SHP77 treated with DMSO at 0.1 percent for 48 hours (cell line): ENCODE results near the gene GALK1.
A peak's percentile ranks its signal among the peaks of the same experiment; 100 is the strongest.
"Not testable (repeated sequence)": the region's sequence is repeated elsewhere in the genome, so short reads cannot be mapped to it uniquely, and the experiment has no call there.

Source experiments
- DNase-seq: peaks from one replicate; lab custom pipeline; 2025; lab: John Stamatoyannopoulos, UW

Gene GALK1

DNA sequence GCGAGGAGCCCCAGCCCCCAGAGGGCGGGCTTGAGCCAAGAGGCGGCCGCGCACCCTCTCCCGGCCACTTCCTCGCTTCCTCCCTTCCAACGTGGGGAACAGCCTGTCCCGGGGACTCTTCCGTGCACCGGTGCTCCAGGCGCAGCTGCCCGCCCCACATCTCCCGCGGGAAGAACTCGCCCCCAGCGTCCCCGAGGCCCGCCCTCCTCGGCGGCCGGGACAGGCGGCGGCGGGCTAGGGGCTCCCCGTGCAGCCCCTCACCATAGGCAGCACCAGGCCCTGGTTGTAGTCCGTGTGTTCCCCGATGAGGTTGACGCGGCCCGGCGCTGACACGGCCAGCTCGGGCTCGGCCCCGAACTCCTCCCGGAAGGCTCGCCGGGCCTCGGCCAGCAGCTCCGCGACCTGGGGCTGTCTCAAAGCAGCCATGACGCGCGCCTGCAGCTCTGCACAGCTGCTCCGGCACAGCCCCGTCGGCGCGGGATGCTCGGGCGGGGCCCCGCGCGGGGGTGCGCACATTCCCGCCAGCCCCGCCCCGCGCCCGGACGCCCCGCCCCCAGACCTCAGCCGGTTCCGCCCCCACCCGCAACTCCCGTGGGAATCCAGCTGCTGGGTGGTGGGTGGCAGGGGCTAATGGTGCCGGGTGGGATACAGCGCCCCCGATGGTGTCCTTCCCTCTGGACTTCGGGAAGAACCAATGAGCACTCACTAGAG is at the start of gene GALK1:
GALK1 (minus strand) TSS at position 482 of the 711 bp plus-strand sequence; CDS start at position 426, 56 bp downstream.
- no peak for DNase-seq

- no peak for DNase-seq
Observed at GRCh38 chr17:75814021-75814395, 49.0 kb upstream of the GALK1 start.

GRCh38 chr17:75813081-75814020 is 48.4 kb upstream of the GALK1 start:
- DNase-seq: no peak

- DNase-seq: no peak
Observed at GRCh38 chr17:75812096-75813013, 47.4 kb upstream of the GALK1 start.

- no peak for DNase-seq
Observed at GRCh38 chr17:75811174-75811573, 46.2 kb upstream of the GALK1 start.

- not testable (repeated sequence) for DNase-seq
Observed at GRCh38 chr17:75810756-75811155, 45.8 kb upstream of the GALK1 start.

- no peak for DNase-seq
Observed at GRCh38 chr17:75810216-75810615, 45.2 kb upstream of the GALK1 start.

GRCh38 chr17:75809631-75810111 is 44.7 kb upstream of the GALK1 start:
- no peak for DNase-seq

DNA sequence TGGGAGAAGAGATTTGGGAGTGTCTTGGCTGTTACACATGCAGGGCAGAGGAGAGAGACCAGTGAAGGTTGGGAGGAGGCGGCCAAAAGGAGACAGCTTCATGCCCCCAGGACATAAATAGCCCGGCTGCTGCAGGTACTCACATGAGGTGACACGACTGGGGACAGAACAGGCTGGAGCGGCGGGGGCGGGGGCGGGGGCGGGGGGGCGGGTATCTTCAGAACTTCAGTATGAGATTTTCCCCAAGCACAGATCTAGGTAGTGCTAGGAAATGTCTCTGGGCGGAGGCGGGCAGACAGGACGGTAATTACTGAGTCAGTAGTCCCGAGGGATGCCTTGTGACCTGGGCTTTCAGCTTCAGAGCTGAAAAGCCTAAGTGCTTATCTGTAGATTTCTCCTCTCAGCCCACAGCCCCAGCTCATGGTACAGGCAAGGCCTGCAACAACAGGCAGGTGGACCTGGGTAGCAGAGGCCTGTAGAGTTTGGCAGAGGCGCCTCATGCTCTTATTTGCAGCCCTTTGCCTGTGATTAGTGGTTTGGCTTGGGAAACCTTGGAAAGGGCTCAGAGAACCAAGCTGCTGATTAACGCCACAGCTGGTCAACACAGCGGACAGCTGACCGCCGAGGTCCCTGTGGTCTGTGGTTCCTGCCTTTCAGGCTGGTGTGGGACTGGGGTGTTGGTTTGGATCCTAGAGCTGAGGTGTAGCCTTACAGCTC is 44.1 kb upstream of the GALK1 start:
- DNase-seq: no peak

- DNase-seq: no peak
Observed at GRCh38 chr17:75808549-75808904, 43.5 kb upstream of the GALK1 start.

- no peak for DNase-seq
Observed at GRCh38 chr17:75807861-75808260, 42.9 kb upstream of the GALK1 start.

- DNase-seq: no peak
Observed at GRCh38 chr17:75806822-75807500, 42.0 kb upstream of the GALK1 start.

GRCh38 chr17:75803883-75804282 is 38.9 kb upstream of the GALK1 start:
- DNase-seq: no peak

DNA sequence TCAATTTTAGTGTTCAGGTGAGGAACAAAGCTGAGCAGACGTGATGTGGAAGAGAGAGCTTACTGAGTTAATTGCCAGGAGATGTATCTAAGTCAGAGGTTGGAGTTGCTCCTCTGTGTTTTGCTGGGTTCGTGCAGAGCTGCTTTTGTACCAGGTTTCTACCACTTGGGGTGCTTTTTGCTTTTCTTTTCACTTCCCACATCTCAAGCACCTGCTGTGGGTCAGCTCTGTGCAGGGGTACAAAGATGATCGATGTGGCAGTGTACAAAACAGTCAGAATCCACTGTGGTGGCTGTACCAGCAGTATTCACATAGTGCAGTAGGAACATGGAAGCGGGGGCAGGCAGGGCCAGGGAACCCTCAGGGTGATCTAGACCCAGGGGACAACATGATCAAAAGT is 34.4 kb upstream of the GALK1 start:
- DNase-seq: no peak

DNA sequence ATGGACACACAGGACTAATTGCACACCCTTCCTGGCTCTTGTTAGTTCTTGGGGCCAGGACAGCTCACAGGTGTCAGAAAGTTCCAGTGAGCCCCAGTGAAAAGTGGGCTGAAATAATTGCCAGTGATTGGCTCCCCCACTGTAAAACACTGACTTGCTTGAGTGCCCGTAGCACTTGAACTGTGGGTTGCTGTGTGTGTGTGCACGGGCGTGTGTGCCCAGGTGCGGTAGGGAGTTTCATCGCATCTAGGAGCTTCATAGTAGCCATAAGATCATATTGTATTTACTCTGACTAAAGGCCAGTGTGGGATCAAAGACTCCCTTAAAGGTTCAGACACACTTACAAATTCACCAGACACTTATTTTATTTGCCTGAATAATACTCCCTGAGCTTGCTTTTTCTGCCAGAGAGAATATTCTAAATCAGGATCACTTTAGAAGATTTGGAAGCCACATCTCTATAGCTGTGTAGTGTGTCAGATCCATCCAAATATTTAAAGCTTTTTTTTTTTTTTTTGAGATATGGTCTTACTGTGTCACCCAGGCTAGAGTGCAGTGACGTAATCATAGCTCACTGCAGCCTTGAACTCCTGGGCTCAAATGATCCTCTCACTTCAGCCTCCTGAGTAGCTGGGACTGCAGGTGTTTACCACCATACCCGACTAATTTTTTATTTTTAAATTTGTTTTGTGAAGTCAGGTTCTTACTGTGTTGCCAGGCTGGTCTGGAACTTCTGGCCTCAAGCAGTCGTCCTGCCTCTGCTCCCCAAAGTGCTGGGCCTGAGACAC is 31.0 kb upstream of the GALK1 start:
- DNase-seq: no peak

- DNase-seq: no peak
Observed at GRCh38 chr17:75793460-75793859, 28.5 kb upstream of the GALK1 start.

- DNase-seq: no peak
Observed at GRCh38 chr17:75791254-75791653, 26.3 kb upstream of the GALK1 start.

- peak; percentile 93 for DNase-seq
Observed at GRCh38 chr17:75785016-75785890, 20.3 kb upstream of the GALK1 start.

DNA sequence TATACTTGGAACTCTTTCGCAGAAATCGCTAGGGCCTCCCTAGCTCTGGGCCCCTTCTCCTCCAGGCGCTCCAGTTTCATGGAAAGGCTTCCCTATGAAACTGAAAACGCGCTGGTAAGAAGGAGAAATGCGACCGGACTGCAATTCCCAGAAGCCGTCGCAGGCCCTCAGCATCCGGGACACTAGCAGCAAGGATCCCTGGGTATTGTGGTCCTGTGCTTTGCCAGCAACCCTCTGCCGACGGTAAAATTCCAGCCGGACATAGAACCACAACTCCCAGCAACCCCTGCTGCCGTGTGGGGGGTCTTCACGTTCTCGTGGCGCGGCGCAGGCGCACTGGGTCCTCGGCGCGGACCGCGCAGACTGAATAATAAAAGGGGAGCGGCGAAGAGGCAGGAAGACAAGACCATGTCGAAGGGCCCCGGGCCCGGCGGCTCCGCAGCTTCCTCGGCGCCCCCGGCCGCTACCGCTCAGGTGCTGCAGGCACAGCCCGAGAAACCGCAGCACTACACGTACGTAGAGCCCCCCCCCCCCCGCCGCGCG is 19.6 kb upstream of the GALK1 start, which contains the start of gene UNK:
UNK (plus strand) TSS at position 334 of the 543 bp plus-strand sequence; CDS start at position 409, 75 bp downstream.
- DNase-seq: peak; percentile 100
